GM13977 (cell line): ENCODE data around the gene TMEM100.
A peak's percentile ranks its signal among the peaks of the same experiment; 100 is the strongest.

ENCODE experiments used
- DNase-seq: peaks from one replicate; pipeline ENCODE4 v3.0.0; 2012; ENCODE audit warnings: low spot score
- in situ Hi-C: fragments of 300-500 bp; cut with MboI; formaldehyde crosslinking; loops from one replicate; pipeline ENCODE4 v1.12.0; 2022; ENCODE audit warnings: low sequenced_read_pairs, low pct_unique_long_range_greater_than_20kb, mixed read lengths, inconsistent platforms; ENCODE audit not compliant: unreplicated experiment
- TF ChIP-seq, protein P1 (sequence below): IDR thresholded peaks from 2 replicates; pipeline ENCODE4 v1.5.1; 2012; ENCODE audit warnings: mild to moderate bottlenecking, control low read depth; ENCODE audit not compliant: insufficient read depth; ENCODE audit errors: extremely low read depth, missing control alignments

Gene TMEM100

DNA sequence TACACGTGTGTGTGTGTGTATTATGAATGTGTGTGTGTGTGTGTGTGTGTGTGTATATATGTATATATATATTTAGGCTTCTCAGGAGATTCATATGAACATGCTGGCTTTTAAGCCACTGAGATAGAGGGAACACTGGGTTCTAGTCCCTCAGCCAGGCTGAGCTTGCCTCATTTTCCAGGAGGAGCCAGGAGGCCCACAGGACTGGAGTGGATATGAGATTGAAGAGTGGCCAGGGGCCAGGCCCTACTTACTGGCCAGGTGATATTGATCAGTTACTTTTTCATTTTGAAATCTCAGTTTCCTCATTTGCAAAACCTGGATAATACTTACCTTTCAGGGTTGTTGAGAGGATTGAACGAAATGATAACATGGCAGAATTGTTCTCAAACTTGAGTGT is 34.0 kb upstream of the TMEM100 start:
- in situ Hi-C loops = no loop called here
- TF ChIP-seq, protein P1, sequence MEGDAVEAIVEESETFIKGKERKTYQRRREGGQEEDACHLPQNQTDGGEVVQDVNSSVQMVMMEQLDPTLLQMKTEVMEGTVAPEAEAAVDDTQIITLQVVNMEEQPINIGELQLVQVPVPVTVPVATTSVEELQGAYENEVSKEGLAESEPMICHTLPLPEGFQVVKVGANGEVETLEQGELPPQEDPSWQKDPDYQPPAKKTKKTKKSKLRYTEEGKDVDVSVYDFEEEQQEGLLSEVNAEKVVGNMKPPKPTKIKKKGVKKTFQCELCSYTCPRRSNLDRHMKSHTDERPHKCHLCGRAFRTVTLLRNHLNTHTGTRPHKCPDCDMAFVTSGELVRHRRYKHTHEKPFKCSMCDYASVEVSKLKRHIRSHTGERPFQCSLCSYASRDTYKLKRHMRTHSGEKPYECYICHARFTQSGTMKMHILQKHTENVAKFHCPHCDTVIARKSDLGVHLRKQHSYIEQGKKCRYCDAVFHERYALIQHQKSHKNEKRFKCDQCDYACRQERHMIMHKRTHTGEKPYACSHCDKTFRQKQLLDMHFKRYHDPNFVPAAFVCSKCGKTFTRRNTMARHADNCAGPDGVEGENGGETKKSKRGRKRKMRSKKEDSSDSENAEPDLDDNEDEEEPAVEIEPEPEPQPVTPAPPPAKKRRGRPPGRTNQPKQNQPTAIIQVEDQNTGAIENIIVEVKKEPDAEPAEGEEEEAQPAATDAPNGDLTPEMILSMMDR = no peak
- no peak for DNase-seq

DNA sequence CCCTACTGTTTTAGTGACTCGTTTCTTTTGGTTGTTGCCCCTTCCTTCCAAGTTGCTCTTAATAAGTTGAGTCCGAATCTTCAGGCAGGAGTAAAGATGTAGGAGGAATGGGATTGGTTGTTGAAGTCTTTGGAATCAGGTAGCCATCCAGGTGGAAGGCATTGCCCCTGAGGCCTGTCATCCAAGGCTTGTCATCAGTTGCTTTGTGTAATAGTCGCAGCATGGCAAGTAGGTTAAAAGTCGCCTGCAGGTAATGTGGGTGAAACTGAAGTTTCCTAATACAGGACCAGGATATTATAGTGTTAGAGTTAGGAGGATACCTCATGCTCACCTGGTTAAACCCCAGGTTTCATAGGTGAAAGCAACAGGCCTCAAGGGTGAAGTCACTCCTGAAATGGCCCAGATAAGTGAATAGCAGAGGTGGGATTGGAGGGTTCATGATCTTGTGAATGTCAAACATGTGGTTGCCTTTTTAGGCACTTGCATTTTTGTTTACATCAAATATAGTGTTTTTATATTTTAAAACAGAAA is 29.1 kb upstream of the TMEM100 start:
- in situ Hi-C loops = no loop called here
- DNase-seq = no peak
- TF ChIP-seq, protein P1 = no peak

GRCh38 chr17:55750750-55751657 is 28.3 kb upstream of the TMEM100 start, which contains the start of gene PCTP:
Gene PCTP, plus strand, starts transcription at chr17:55751051. Its CDS starts 53 bp downstream, at chr17:55751104.
- in situ Hi-C loops = no loop called here
- TF ChIP-seq, protein P1 = peak; percentile 35
- DNase-seq = peak; percentile 87

DNA sequence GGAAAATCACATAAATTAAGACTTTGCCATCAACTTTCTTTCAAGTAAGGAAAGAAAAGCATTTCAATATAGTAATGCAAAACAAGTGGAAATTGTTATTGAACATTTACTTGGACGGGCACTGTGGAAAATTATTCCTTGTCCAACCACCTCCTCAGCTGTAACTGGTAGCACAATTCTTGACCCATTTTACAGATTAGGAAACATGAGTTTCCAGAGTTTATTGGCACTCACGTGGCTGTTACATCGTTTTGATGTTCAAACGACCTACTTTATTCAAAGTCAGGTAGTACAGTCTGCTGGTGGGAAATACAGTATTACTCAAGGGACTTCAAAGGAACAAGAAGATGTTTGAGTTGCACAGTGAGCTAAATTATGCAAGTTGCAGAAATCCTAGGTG is 27.3 kb upstream of the TMEM100 start:
- no peak for DNase-seq
- in situ Hi-C loops = no loop called here
- TF ChIP-seq, protein P1 = no peak

DNA sequence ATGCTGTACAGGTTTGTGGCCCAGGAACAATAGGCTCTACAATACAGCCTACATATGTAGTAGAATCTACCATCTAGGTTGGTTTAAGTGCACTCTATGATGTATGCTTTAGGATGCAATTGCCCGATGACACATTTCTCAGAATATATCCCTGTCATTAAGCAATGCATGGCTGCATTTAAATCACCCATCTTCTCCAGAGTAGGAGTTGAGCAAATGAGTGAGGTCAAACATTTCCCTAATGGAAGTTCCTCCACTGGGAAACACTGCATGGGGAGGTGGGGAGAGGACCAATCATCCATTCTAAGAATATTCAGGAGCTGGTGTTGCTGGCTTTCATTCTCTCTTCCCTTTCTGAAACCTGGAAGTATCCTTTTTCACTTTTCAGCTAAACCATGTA is 26.2 kb upstream of the TMEM100 start:
- TF ChIP-seq, protein P1 = no peak
- no peak for DNase-seq
- in situ Hi-C loops = no loop called here

DNA sequence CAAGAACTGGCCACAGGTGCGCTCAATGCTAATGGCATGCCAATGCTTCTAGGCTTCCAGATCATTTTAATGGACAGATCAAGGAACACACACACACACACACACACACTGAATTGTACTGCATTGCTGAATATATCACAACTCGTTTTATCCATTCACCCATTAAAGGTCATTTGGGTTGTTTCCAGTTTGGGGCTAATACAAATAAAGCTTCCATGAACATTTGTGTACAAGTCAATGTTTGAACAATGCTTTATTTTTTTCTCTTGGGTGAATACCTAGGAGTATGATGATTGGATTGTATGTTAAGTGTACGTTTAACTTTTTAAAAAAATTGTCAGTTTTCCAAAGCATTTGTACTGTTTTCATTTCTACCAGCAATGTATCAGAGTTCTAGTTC is 24.5 kb upstream of the TMEM100 start:
- DNase-seq = no peak
- in situ Hi-C loops = no loop called here
- TF ChIP-seq, protein P1 = no peak
